Activated CD4-positive, alpha-beta T cell treated with anti-CD3 and anti-CD28 coated beads, Interleukin-2, amount 10 ng/mL, durations not matched to agents 24 days and 14 days (primary cell): Measurements from ENCODE around the gene CERS2. TPM values are rescaled to one million over a fixed set of nuclear protein-coding genes. Genes with fewer than 3 reads are reported as not detected.

Source experiments
- DNase-seq: peaks from one replicate; pipeline ENCODE4 v3.0.0; 2022
- H3K27ac Mint-ChIP-seq: one replicate; pipeline ENCODE4 v1.8.0; 2022; ENCODE audit warnings: mild to moderate bottlenecking, mixed read lengths
- H3K27me3 Mint-ChIP-seq: one replicate; pipeline ENCODE4 v1.8.0; 2022; ENCODE audit warnings: mixed read lengths
- H3K36me3 Mint-ChIP-seq: one replicate; pipeline ENCODE4 v1.8.0; 2022; ENCODE audit warnings: low read depth, mild to moderate bottlenecking, mixed read lengths
- H3K4me1 Mint-ChIP-seq: one replicate; pipeline ENCODE4 v1.8.0; 2021; ENCODE audit warnings: mixed read lengths
- H3K4me3 Mint-ChIP-seq: one replicate; pipeline ENCODE4 v1.8.0; 2022; ENCODE audit warnings: mild to moderate bottlenecking, moderate library complexity, mixed read lengths
- H3K9me3 Mint-ChIP-seq: one replicate; pipeline ENCODE4 v1.8.0; 2021; ENCODE audit warnings: mixed read lengths
- intact Hi-C: fragments of 100-400 bp; cut with micrococcal nuclease; formaldehyde crosslinking; loops from one replicate; pipeline ENCODE4 v1.15.1; 2023
- total RNA-seq: library from RNA; stranded (reverse); gene quantifications from 2 replicates; pipeline ENCODE4 v1.2.3, GENCODE V29; 2022

Gene CERS2
- total RNA-seq, 1 donor from 2014 or later = 195 TPM

- Mint-ChIP-seq H3K27ac (peak overlapping the region; percentile 90), H3K4me1 (peaks cover 68% of the 10 kb centered on the region), H3K36me3 (peaks cover 17% of the 10 kb centered on the region), H3K27me3 (no peaks in the 10 kb centered on the region), H3K4me3 (peak overlapping the region; percentile 100), H3K9me3 (no peaks in the 10 kb centered on the region)
- peak; percentile 70 for DNase-seq
- intact Hi-C loops = loop anchor here (5.0 to 10.0 kb wide), 4 partner anchors 394 to 639 kb away; partner anchors contain the start of gene TARS2
Observed at GRCh38 chr1:151005729-151006319, 31.2 kb upstream of the CERS2 start.

- Mint-ChIP-seq H3K27me3 (no peaks in the 10 kb centered on the region), H3K27ac (no peak overlapping the region)
- intact Hi-C loops = loop anchor here (10.0 kb wide), 1 partner anchor 518 kb away; the partner anchor contains the start of gene TARS2
Observed at GRCh38 chr1:151003180-151003579, 28.5 kb upstream of the CERS2 start.

GRCh38 chr1:151002611-151003010 lies 28.0 kb upstream of the CERS2 start:
- peak overlapping the region; percentile 71 for H3K4me3 Mint-ChIP-seq
- H3K36me3 Mint-ChIP-seq = peaks cover 24% of the 10 kb centered on the region
- H3K9me3 Mint-ChIP-seq = no peaks in the 10 kb centered on the region
- peak overlapping the region; percentile 14 for H3K27ac Mint-ChIP-seq
- no peaks in the 10 kb centered on the region for H3K27me3 Mint-ChIP-seq
- intact Hi-C loops = loop anchor here (10.0 kb wide), 1 partner anchor 518 kb away; the partner anchor contains the start of gene TARS2
- peaks cover 61% of the 10 kb centered on the region for H3K4me1 Mint-ChIP-seq
- no peak for DNase-seq

More at GRCh38 chr1:151003180-151003579, 28.5 kb upstream of the CERS2 start:
- Mint-ChIP-seq H3K4me1 (peaks cover 64% of the 10 kb centered on the region), H3K36me3 (peaks cover 24% of the 10 kb centered on the region), H3K9me3 (no peaks in the 10 kb centered on the region), H3K4me3 (peak overlapping the region; percentile 71)
- peak; percentile 70 for DNase-seq

- H3K4me1 Mint-ChIP-seq = peaks cover 55% of the 10 kb centered on the region
Observed at GRCh38 chr1:151002051-151002450, 27.4 kb upstream of the CERS2 start.

GRCh38 chr1:151001602-151002001 lies 27.0 kb upstream of the CERS2 start:
- H3K4me3 Mint-ChIP-seq = no peak overlapping the region
- intact Hi-C loops = loop anchor here (10.0 kb wide), 1 partner anchor 517 kb away; the partner anchor contains the start of gene TARS2
- peaks cover 31% of the 10 kb centered on the region for H3K36me3 Mint-ChIP-seq
- no peaks in the 10 kb centered on the region for H3K9me3 Mint-ChIP-seq
- H3K4me1 Mint-ChIP-seq = peaks cover 51% of the 10 kb centered on the region
- H3K27me3 Mint-ChIP-seq = no peaks in the 10 kb centered on the region
- no peak for DNase-seq
- H3K27ac Mint-ChIP-seq = peak overlapping the region; percentile 7

More at GRCh38 chr1:151002051-151002450, 27.4 kb upstream of the CERS2 start:
- Mint-ChIP-seq H3K27ac (no peak overlapping the region), H3K27me3 (no peaks in the 10 kb centered on the region), H3K9me3 (no peaks in the 10 kb centered on the region), H3K4me3 (no peak overlapping the region), H3K36me3 (peaks cover 27% of the 10 kb centered on the region)
- intact Hi-C loops = loop anchor here (10.0 kb wide), 1 partner anchor 517 kb away; the partner anchor contains the start of gene TARS2
- no peak for DNase-seq

GRCh38 chr1:151000408-151000807 lies 25.8 kb upstream of the CERS2 start:
- DNase-seq = no peak
- Mint-ChIP-seq H3K9me3 (no peaks in the 10 kb centered on the region), H3K4me1 (peaks cover 44% of the 10 kb centered on the region), H3K4me3 (no peak overlapping the region), H3K36me3 (peaks cover 31% of the 10 kb centered on the region), H3K27ac (no peak overlapping the region), H3K27me3 (no peaks in the 10 kb centered on the region)
- intact Hi-C loops = loop anchor here (10.0 kb wide), 1 partner anchor 516 kb away; the partner anchor contains the start of gene TARS2

GRCh38 chr1:150999926-151000325 lies 25.3 kb upstream of the CERS2 start:
- H3K27ac Mint-ChIP-seq = no peak overlapping the region
- intact Hi-C loops = loop anchor here (10.0 kb wide), 1 partner anchor 515 kb away; the partner anchor contains the start of gene TARS2
- peaks cover 43% of the 10 kb centered on the region for H3K4me1 Mint-ChIP-seq
- H3K4me3 Mint-ChIP-seq = no peak overlapping the region
- no peaks in the 10 kb centered on the region for H3K9me3 Mint-ChIP-seq
- no peak for DNase-seq
- peaks cover 31% of the 10 kb centered on the region for H3K36me3 Mint-ChIP-seq
- no peaks in the 10 kb centered on the region for H3K27me3 Mint-ChIP-seq

- Mint-ChIP-seq H3K36me3 (peaks cover 31% of the 10 kb centered on the region), H3K4me3 (no peak overlapping the region), H3K27me3 (no peaks in the 10 kb centered on the region), H3K9me3 (no peaks in the 10 kb centered on the region), H3K27ac (no peak overlapping the region), H3K4me1 (peaks cover 37% of the 10 kb centered on the region)
- DNase-seq = no peak
- intact Hi-C loops = no loop called here
Observed at GRCh38 chr1:150999051-150999674, 24.5 kb upstream of the CERS2 start.

GRCh38 chr1:150997949-150998348 lies 23.3 kb upstream of the CERS2 start:
- intact Hi-C loops = no loop called here
- H3K4me1 Mint-ChIP-seq = peaks cover 28% of the 10 kb centered on the region
- DNase-seq = no peak
- H3K36me3 Mint-ChIP-seq = peaks cover 31% of the 10 kb centered on the region
- no peaks in the 10 kb centered on the region for H3K27me3 Mint-ChIP-seq
- no peak overlapping the region for H3K27ac Mint-ChIP-seq
- H3K9me3 Mint-ChIP-seq = no peaks in the 10 kb centered on the region
- H3K4me3 Mint-ChIP-seq = no peak overlapping the region

- no peak for DNase-seq
- no peaks in the 10 kb centered on the region for H3K9me3 Mint-ChIP-seq
- no peak overlapping the region for H3K4me3 Mint-ChIP-seq
- H3K27me3 Mint-ChIP-seq = no peaks in the 10 kb centered on the region
- intact Hi-C loops = no loop called here
- H3K4me1 Mint-ChIP-seq = peaks cover 21% of the 10 kb centered on the region
- H3K36me3 Mint-ChIP-seq = peaks cover 29% of the 10 kb centered on the region
- H3K27ac Mint-ChIP-seq = no peak overlapping the region
Observed at GRCh38 chr1:150997126-150997872, 22.7 kb upstream of the CERS2 start.

GRCh38 chr1:150995896-150996295 lies 21.3 kb upstream of the CERS2 start:
- Mint-ChIP-seq H3K9me3 (no peaks in the 10 kb centered on the region), H3K4me3 (no peak overlapping the region)
- intact Hi-C loops = no loop called here

GRCh38 chr1:150995460-150995859 lies 20.8 kb upstream of the CERS2 start:
- intact Hi-C loops = no loop called here
- Mint-ChIP-seq H3K27ac (no peak overlapping the region), H3K27me3 (no peaks in the 10 kb centered on the region), H3K36me3 (peaks cover 16% of the 10 kb centered on the region), H3K9me3 (no peaks in the 10 kb centered on the region), H3K4me1 (peaks cover 8% of the 10 kb centered on the region), H3K4me3 (no peak overlapping the region)
- no peak for DNase-seq

More at GRCh38 chr1:150995896-150996295, 21.3 kb upstream of the CERS2 start:
- H3K4me1 Mint-ChIP-seq = peaks cover 12% of the 10 kb centered on the region
- peaks cover 19% of the 10 kb centered on the region for H3K36me3 Mint-ChIP-seq
- H3K27ac Mint-ChIP-seq = no peak overlapping the region
- H3K27me3 Mint-ChIP-seq = no peaks in the 10 kb centered on the region
- peak; percentile 84 for DNase-seq

- intact Hi-C loops = no loop called here
- H3K27ac Mint-ChIP-seq = no peak overlapping the region
- H3K9me3 Mint-ChIP-seq = no peaks in the 10 kb centered on the region
Observed at GRCh38 chr1:150994248-150994647, 19.6 kb upstream of the CERS2 start.

More at GRCh38 chr1:150994248-150994647, 19.6 kb upstream of the CERS2 start:
- H3K4me1 Mint-ChIP-seq = peaks cover 7% of the 10 kb centered on the region
- peaks cover 13% of the 10 kb centered on the region for H3K36me3 Mint-ChIP-seq
- H3K27me3 Mint-ChIP-seq = no peaks in the 10 kb centered on the region
- H3K4me3 Mint-ChIP-seq = no peak overlapping the region
- no peak for DNase-seq
